Ureter (tissue), 1 donor: ENCODE measurements around the gene AGAP1. TPM values are rescaled to one million over a fixed set of nuclear protein-coding genes. Genes with fewer than 3 reads are reported as not detected.

Source experiments
- DNase-seq: peaks from one replicate; pipeline ENCODE4 v3.0.0-alpha.2; 2020; ENCODE audit warnings: low spot score
- total RNA-seq: library from RNA; stranded (reverse); gene quantifications from one replicate; pipeline ENCODE4 v1.2.4, GENCODE V29; 2023
- donor health status: DM: yes; HTN: yes; CAD: no.

The AGAP1 gene
- total RNA-seq, 1 donor from 2014 or later, result 43.2 TPM

DNA sequence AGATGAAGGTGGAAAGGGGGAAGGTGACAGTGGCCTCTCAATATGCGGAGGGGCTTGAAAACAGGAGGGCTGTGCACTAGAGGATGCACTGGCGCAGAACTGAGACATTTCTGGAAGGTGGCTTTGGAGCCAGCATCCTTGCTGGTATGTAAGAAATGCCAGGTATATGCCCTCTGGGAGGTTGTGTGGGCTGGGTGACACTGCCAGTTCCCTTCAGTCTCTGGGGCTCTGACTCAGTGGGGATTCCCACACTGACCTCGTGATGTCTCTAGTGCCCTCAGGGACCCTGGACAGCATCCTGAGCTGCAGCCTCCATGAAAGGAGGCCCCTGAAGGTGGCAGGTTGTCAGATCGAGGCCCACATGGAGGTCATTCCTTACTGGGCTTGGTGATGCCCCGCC lies 74.0 kb downstream of the AGAP1 start:
- no peak for DNase-seq

- DNase-seq, result no peak
Measured at GRCh38 chr2:235568431-235568830, 74.6 kb downstream of the AGAP1 start.

DNA sequence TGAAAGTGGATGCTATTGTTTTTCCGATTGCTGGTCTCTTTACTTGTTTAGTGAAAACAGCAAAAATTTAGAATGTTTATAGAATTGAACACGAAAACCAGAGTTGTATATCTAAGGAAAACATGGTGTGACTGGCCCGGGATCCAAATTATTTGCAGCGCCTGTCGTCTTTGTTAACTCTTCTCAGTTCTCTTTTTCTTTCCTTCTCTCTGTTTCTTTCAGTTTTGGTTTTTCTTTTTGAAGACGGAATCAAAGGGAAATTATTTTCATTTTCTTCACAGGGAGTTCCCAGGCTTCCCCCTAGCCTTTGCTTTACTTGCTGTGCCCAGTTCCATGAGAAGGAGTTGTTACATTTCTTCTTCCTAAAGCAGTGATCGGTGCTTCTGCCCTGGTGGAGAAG lies 76.0 kb downstream of the AGAP1 start:
- no peak for DNase-seq

GRCh38 chr2:235570256-235570655 lies 76.4 kb downstream of the AGAP1 start:
- no peak for DNase-seq

- no peak for DNase-seq
Measured at GRCh38 chr2:235570966-235571692, 77.3 kb downstream of the AGAP1 start.

GRCh38 chr2:235572592-235572991 lies 78.7 kb downstream of the AGAP1 start:
- DNase-seq, result no peak

- DNase-seq, result no peak
Measured at GRCh38 chr2:235573331-235574221, 79.7 kb downstream of the AGAP1 start.

DNA sequence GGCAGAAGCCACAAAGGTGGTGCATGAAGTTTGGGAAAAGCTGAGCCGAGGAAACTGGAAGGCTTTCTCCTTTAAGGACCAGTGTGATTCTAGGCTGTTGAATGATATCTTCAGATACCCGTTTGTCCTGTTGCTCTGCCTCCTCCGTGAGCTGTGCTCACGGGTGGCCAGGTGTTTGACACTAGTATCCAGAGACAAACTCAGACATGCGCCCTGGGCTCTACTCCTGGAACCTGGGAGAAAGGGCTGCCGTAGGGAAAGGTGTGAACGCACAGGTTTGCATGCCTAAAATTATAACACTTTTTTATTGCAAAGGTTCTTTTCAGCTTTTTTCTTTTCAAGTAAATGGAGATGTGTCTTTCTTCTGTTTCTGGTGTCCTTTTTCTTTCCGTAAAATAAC lies 81.6 kb downstream of the AGAP1 start:
- no peak for DNase-seq

DNA sequence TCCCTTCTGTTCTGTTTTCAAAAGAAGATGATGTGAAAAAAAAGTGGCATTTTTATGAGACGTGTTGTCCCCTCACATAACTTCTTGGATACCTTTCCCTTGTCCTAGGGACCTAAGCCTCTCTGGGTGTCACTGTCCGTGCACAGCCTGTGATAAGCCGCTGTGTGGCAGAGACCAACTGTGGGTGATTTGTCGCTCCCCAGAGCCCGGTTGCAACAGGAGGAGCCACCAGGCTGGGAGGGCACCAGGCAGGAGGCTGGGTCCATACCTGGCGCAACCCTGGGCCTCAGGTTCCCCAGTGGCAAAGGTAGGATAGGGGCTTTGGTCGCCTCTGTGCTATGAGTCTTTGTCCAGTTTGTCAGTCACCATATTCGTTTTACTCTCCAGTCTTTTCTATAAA lies 82.1 kb downstream of the AGAP1 start:
- DNase-seq, result no peak

DNA sequence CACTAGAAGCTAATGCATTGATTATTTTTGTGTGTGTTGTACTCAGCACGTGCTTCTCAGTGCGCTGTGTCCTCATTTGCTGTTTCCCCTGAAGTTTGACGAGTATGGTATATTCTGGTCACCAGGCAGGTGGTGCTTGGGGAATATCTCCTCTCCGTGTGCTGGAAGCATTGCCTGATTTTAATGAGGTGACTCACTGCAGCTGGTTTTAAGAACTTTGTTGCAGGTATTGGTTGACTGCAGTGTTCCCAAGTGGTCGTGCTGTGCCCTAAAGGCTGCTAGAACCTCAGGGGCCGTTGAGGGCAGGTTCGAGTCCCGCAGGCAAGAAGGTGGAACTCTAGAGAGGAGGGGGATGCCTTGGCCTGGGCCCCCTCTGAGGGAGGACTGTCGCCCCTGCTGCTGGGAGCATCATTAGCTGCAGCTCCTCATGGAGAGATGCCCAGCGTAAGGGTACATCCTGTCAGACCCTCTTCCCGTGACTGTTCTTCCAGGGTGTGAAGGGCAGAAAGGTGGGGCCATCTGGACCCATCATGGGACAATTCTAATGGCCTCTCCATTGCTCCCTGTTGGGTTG lies 82.6 kb downstream of the AGAP1 start:
- no peak for DNase-seq

DNA sequence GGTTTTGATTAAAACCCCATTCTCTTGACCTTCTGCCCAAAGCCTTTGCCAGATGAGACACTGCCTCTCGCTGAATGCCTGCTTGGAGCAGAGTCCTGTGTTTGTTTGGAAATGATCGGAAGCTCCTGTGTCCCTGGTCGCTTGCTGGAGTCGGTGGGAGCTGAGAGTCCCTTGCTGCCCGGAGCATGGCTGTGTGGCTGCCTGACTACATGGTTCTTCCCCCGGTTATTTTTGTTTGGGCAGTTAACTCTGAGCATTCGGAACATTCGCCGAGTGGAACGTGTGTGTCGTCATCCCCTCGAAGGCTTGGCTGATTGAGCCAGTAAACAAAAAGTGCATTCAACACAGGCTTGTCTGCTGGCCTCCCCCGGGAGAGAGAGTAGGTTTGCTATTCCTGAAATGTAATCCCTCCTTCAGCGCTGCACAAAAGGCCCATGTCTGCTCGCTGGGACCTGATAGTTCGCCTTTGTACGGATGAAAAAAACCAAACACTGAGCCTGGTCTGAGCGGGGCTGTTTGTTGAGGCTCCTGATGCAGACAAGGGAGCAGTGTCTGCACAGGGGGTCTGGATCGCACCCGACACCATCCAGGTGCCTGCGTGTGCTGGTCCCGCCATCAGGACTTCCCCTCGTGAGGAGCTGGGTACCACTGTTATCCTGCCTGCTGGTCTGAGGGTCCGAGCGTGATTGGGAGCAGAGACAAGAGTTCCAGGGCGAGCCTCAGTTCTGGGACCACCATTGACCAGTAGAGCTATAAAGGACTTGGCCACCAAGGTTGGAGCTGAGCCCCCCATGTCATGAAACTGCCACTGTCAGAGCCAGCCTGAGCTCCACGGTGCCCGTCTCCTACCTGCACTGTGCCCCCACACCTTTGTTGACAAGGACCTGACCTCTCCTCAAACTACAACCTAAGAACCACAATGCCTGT lies 83.8 kb downstream of the AGAP1 start:
- DNase-seq, result no peak

GRCh38 chr2:235579128-235579527 lies 85.3 kb downstream of the AGAP1 start:
- no peak for DNase-seq

GRCh38 chr2:235580426-235581157 lies 86.7 kb downstream of the AGAP1 start:
- no peak for DNase-seq

DNA sequence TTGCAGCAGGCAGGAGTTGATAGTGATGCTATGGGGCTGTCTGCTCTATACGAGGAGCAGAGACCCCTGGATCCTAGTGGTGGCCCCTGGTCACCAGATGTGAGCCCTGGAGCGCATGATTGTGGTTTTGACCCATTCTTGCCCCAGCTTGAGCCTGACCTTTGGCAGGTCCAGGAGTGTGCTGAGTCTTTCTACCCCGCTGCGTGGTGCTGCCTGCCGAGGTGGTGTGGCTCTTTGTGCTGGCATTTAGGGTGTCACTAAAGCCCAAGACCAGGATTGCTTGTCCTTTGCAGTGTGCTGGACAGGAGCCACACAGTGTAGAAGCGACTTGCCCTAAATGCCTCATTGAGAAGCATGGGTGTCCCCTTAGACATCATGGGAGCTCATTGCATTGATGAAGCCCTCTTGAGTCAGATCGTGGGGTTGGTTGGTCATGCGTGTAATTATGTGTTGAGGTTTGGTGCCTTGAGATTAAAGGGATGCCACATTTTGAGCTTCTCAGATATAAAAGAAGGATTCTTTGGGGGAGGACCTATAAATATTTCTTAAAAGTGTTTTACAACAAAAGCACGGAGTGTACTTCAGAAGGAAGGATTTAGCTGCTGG lies 88.3 kb downstream of the AGAP1 start:
- no peak for DNase-seq

DNA sequence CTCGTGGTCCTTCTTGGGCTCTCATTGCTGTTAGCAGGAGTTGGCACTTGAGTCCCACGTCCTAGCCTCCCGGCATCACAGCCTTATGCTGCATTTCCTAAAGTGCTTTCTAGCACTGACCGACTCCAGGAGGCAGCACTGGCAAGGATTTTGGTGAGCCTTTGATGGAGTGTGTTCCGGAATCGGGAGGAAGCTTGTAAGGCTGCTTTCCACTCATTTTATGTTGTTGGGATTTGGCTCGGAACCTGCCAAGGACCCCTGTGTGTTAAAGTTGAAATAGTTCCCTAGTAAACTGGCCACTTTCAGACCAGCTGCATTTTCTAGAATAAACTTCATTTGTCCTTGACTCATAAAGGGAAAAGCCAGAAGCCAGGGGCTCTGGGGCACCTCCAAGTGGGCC lies 88.9 kb downstream of the AGAP1 start:
- DNase-seq, result no peak

GRCh38 chr2:235583144-235583543 lies 89.3 kb downstream of the AGAP1 start:
- DNase-seq, result no peak

DNA sequence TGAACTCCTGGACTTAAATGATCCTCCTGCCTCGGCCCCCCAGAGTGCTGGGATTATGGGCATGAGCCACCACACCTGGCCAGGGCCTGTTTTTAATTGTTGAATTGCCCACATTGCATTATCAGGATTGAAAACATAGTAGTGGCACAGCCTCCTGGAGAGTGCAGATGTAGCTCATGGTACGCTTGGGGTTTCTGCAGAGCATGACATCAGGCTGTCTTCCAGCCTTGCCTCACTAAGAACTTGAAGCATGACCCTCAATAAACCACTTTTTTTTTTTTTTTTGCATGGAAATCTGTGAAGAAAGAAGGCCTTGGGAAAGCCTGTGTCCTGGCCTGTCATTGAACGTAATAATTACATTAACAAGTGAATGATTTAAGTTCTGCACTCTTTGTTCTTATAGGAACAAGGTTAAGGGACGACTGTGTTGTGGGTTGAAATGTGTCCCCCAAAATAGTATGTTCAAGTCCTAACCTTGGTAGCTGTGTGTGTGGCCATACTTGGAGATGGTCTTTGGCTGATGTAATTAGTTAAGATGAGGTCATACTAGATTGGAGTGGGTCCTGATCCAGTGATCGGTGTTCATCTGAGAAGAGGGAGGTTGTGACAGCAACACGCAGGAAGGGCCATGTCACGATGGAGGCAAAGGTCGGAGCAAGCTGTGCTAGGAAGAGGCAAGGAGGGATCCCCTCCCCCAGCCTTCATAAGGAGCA lies 90.2 kb downstream of the AGAP1 start:
- no peak for DNase-seq

DNA sequence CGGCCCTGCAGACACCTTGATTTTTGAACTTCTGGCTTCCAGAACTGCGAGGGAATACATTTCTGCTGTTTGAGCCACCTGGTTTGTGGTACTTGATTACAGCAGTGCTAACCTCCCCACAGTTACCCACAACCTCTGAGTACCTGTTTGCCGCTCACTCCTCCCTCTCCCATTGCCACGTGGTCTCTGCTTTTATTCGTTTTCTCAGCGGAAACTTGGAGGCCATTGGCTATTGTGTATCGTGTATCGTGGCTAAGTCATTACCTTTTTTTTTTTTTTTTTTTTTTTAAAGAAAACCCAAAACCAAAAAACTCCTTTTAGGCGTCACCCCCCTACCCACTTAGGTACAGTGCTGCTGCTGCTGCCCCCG lies 90.8 kb downstream of the AGAP1 start:
- DNase-seq, result no peak

- no peak for DNase-seq
Measured at GRCh38 chr2:235587202-235587601, 93.4 kb downstream of the AGAP1 start.

- no peak for DNase-seq
Measured at GRCh38 chr2:235588750-235589149, 94.9 kb downstream of the AGAP1 start.
